GM12878 (cell line): ENCODE measurements around the gene FOXA1. TPM values are rescaled to one million over a fixed set of nuclear protein-coding genes. Genes with fewer than 3 reads are reported as not detected.

Experiments
- ATAC-seq: fragments of 200-7000 bp; cut with Tn5 transposase; 3 replicates; pipeline ENCODE4 v1.9.1; 2020; ENCODE audit warnings: mild to moderate bottlenecking, moderate library complexity
- BruUV-seq: library from RNA; stranded (reverse); fragments of 400-500 nt; replicated peaks from 2 replicates; lab custom pipeline; 2021; lab: Mats Ljungman, UMichigan
- CTCF ChIA-PET: fragments of 300-600 bp; sonication (Branson Sonifier 250); formaldehyde crosslinking; extraction: SDS; loops from one replicate; lab custom pipeline; 2021; ENCODE audit warnings: inconsistent platforms; lab: Yijun Ruan, JAX
- POLR2A ChIA-PET: fragments of 350-600 bp; formaldehyde crosslinking; extraction: SDS; loops from one replicate; lab custom pipeline; 2021; ENCODE audit warnings: inconsistent platforms; lab: Charles Lee
- RAD21 ChIA-PET: fragments of 300-600 bp; sonication (Branson Sonifier 250); formaldehyde crosslinking; loops from one replicate; lab custom pipeline; 2023; ENCODE audit warnings: antibody characterized with exemption; ENCODE audit not compliant: unreplicated experiment; lab: Charles Lee
- SMC1A ChIA-PET: fragments of 300-600 bp; sonication (Branson Sonifier 250); formaldehyde crosslinking; loops from one replicate; lab custom pipeline; 2023; ENCODE audit not compliant: unreplicated experiment, uncharacterized antibody; lab: Charles Lee
- DNase-seq: peaks from one replicate; pipeline ENCODE4 v3.0.0-alpha.2; 2011; ENCODE audit warnings: low read depth, low spot score
- FAIRE-seq: peaks from 3 replicates; lab custom pipeline; 2011; peaks lifted over from hg19 to GRCh38; lab: Jason Lieb, UNC
- H2AFZ ChIP-seq: 2 replicates; pipeline ENCODE4 v1.6.0; 2011; ENCODE audit warnings: low read depth, low read length, control low read depth; ENCODE audit not compliant: control insufficient read depth
- H3K27ac ChIP-seq: 2 replicates; pipeline ENCODE4 v1.5.1; 2011; ENCODE audit warnings: control low read depth; ENCODE audit not compliant: control insufficient read depth, insufficient read depth
- H3K27me3 ChIP-seq, 2 experiments: replicated peaks in 1 of 2; 2 replicates each; pipeline versions ENCODE4 v1.6.0 to v1.6.1; 2011; ENCODE audit warnings: low read length in 1 of 2; ENCODE audit not compliant: control insufficient read depth in 2 of 2, insufficient read depth in 2 of 2
- H3K36me3 ChIP-seq, 2 experiments: 2 replicates each; pipeline ENCODE4 v1.5.1; 2011; ENCODE audit warnings: low read length in 1 of 2; ENCODE audit not compliant: control insufficient read depth in 2 of 2, insufficient read depth in 2 of 2
- H3K4me1 ChIP-seq: 2 replicates; pipeline ENCODE4 v1.6.1; 2011; ENCODE audit warnings: mild to moderate bottlenecking, low read length, moderate library complexity, mixed read lengths; ENCODE audit not compliant: control insufficient read depth, insufficient read depth
- H3K4me2 ChIP-seq: 2 replicates; pipeline ENCODE4 v1.6.0; 2011; ENCODE audit warnings: control low read depth; ENCODE audit not compliant: control insufficient read depth, insufficient read depth
- H3K4me3 ChIP-seq: fragments of 200-600 bp; sonication (generic); 2 replicates; pipeline ENCODE4 v1.5.1; 2016
- H3K79me2 ChIP-seq: 2 replicates; pipeline ENCODE4 v1.6.0; 2011; ENCODE audit warnings: low read length; ENCODE audit not compliant: control insufficient read depth, insufficient read depth
- H3K9ac ChIP-seq: 2 replicates; pipeline ENCODE4 v1.8.0; 2011; ENCODE audit warnings: low read length, control low read depth, mixed read lengths; ENCODE audit not compliant: control insufficient read depth, insufficient read depth
- H3K9me3 ChIP-seq: replicated peaks from 3 replicates; pipeline ENCODE4 v1.5.1; 2011; ENCODE audit warnings: mild to moderate bottlenecking, low read length; ENCODE audit not compliant: control insufficient read depth, insufficient read depth
- H4K20me1 ChIP-seq: 2 replicates; pipeline ENCODE4 v1.6.0; 2011; ENCODE audit not compliant: control insufficient read depth, insufficient read depth
- ATF3 ChIP-seq: IDR thresholded peaks from 2 replicates; pipeline ENCODE4 v1.6.1; 2011; ENCODE audit warnings: low read depth, mild to moderate bottlenecking, low read length, moderate library complexity, borderline replicate concordance; ENCODE audit errors: extremely low read depth
- ATF7 ChIP-seq: fragments of 450-650 bp; IDR thresholded peaks from 2 replicates; pipeline ENCODE4 v1.6.1; 2016; ENCODE audit warnings: low read depth, mild to moderate bottlenecking
- CBFB ChIP-seq: IDR thresholded peaks from 2 replicates; pipeline ENCODE4 v1.6.1; 2016; ENCODE audit warnings: antibody characterized with exemption, low read depth
- ELK1 ChIP-seq: IDR thresholded peaks from 2 replicates; pipeline ENCODE4 v1.6.1; 2012; ENCODE audit warnings: low read depth, low read length, improper control_type of control experiment
- EZH2 ChIP-seq: IDR thresholded peaks from 2 replicates; pipeline ENCODE4 v1.6.1; 2012; ENCODE audit warnings: low read depth, mild to moderate bottlenecking, control low read depth, inconsistent platforms, low read length, borderline replicate concordance; ENCODE audit not compliant: control insufficient read depth
- FOXM1 ChIP-seq: IDR thresholded peaks from 2 replicates; pipeline ENCODE4 v1.6.1; 2012; ENCODE audit warnings: low read depth, mild to moderate bottlenecking, inconsistent platforms, low read length, moderate library complexity
- HDAC2 ChIP-seq: fragments of 200-600 bp; sonication (generic); IDR thresholded peaks from 2 replicates; pipeline ENCODE4 v1.6.1; 2017
- IKZF1 ChIP-seq: fragments of 450-650 bp; conservative IDR thresholded peaks from 2 replicates; pipeline ENCODE4 v1.6.1; 2017; ENCODE audit warnings: antibody characterized with exemption, mild to moderate bottlenecking
- IRF5 ChIP-seq: fragments of 450-650 bp; IDR thresholded peaks from 2 replicates; pipeline ENCODE4 v1.6.1; 2017; ENCODE audit warnings: borderline replicate concordance
- MAX ChIP-seq: IDR thresholded peaks from 2 replicates; pipeline ENCODE4 v1.6.1; 2012; ENCODE audit warnings: low read depth, low read length, improper control_type of control experiment
- MTA3 ChIP-seq: IDR thresholded peaks from 2 replicates; pipeline ENCODE4 v1.6.1; 2012; ENCODE audit warnings: low read length, inconsistent platforms, borderline replicate concordance
- MYB ChIP-seq: fragments of 150-350 bp; IDR thresholded peaks from 2 replicates; pipeline ENCODE4 v1.6.1; 2014; ENCODE audit warnings: mild to moderate bottlenecking, low read depth, low read length, borderline replicate concordance
- NFXL1 ChIP-seq: fragments of 450-650 bp; IDR thresholded peaks from 2 replicates; pipeline ENCODE4 v1.6.1; 2017; ENCODE audit warnings: antibody characterized with exemption, mild to moderate bottlenecking, borderline replicate concordance
- NKRF ChIP-seq: fragments of 450-650 bp; conservative IDR thresholded peaks from 2 replicates; pipeline ENCODE4 v1.6.1; 2017; ENCODE audit warnings: mild to moderate bottlenecking, moderate library complexity
- POLR2AphosphoS5 ChIP-seq: IDR thresholded peaks from 2 replicates; pipeline ENCODE4 v1.6.1; 2011; ENCODE audit warnings: mild to moderate bottlenecking, low read length, inconsistent platforms
- RAD21 ChIP-seq: IDR thresholded peaks from 2 replicates; pipeline ENCODE4 v1.6.1; 2011; ENCODE audit warnings: mild to moderate bottlenecking, low read depth, low read length, moderate library complexity; ENCODE audit not compliant: insufficient read depth
- RELA ChIP-seq: fragments of 450-650 bp; IDR thresholded peaks from 2 replicates; pipeline ENCODE4 v1.8.0; 2014; ENCODE audit warnings: borderline replicate concordance; ENCODE audit not compliant: partially characterized antibody
- SMARCA5 ChIP-seq: fragments of 450-650 bp; IDR thresholded peaks from 2 replicates; pipeline ENCODE4 v1.6.1; 2017; ENCODE audit warnings: mild to moderate bottlenecking
- USF2 ChIP-seq: IDR thresholded peaks from 2 replicates; pipeline ENCODE4 v1.6.1; 2011; ENCODE audit warnings: low read depth, low read length, improper control_type of control experiment, borderline replicate concordance
- ZNF207 ChIP-seq: fragments of 450-650 bp; IDR thresholded peaks from 2 replicates; pipeline ENCODE4 v1.6.1; 2014; ENCODE audit warnings: antibody characterized with exemption, mild to moderate bottlenecking, borderline replicate concordance
- WGBS: methylation state at CpG from one replicate; pipeline ENCODE4 v1.1.6; 2016; ENCODE audit warnings: low lambda C conversion rate; ENCODE audit not compliant: insufficient replicate concordance, insufficient coverage; ENCODE audit errors: missing lambda C conversion rate; 5-methylcytosine and 5-hydroxymethylcytosine counted together
- in situ Hi-C: fragments of 300-500 bp; cut with MboI; formaldehyde crosslinking; loops from 9 replicates; pipeline ENCODE4 v1.14.3; 2018; ENCODE audit warnings: mixed read lengths
- intact Hi-C: fragments of 100-400 bp; cut with micrococcal nuclease; formaldehyde crosslinking; loops from one replicate; pipeline ENCODE4 v1.14.2; 2022; ENCODE audit not compliant: unreplicated experiment
- polyA plus RNA-seq, 11 experiments: library from polyadenylated mRNA; depleted of rRNA in 4 of 11; unstranded in 6 of 11; stranded (reverse) in 5 of 11; fragments of >200 nt; fragmentation: Nextera tagmentation in 4 of 11; fragmentation: Illumina TruSeq in 1 of 11; extraction: Ambion mirVana in 4 of 11; extraction: Trizol in 1 of 11; gene quantifications; 1 replicate in 1 of 11; 2 replicates in 10 of 11; pipeline versions ENCODE4 v1.2.1 to v1.2.3, GENCODE V29; 2011 to 2016; ENCODE audit warnings: inconsistent platforms in 2 of 11, missing spikeins in 2 of 11, low read depth in 1 of 11
- total RNA-seq, 4 experiments: library from RNA; depleted of rRNA in 3 of 4; stranded (reverse); fragments of >200 nt in 3 of 4; fragmentation: Illumina TruSeq in 1 of 4; extraction: Trizol in 1 of 4; gene quantifications; 2 replicates each; pipeline versions ENCODE4 v1.2.1 to v1.2.3, GENCODE V29; 2013 to 2021

The FOXA1 gene
- total and polyA plus RNA-seq, 10 of the 15 experiments (the other 5 are each of a cell fraction or from before 2014, with no cell fraction given), result 0.03 to 0.18 (median 0.06) TPM; not detected in 7

GRCh38 chr14:37573356-37573755, 21.7 kb downstream of the FOXA1 start:
- BruUV-seq, result no TSS peak
- H3K36me3 ChIP-seq, result no peaks in the 10 kb centered on the region
- no peak overlapping the region for H3K9ac ChIP-seq
- in situ Hi-C loops, result no loop called here
- H3K79me2 ChIP-seq, result no peaks in the 10 kb centered on the region
- DNase-seq (no peak), FAIRE-seq (no peak)
- H3K4me1 ChIP-seq, result no peaks in the 10 kb centered on the region
- no peak overlapping the region for H3K27ac ChIP-seq
- ChIA-PET POLR2A (no interaction called here), CTCF (no interaction called here), SMC1A (no interaction called here), RAD21 (no interaction called here)
- no peaks in the 10 kb centered on the region for H4K20me1 ChIP-seq
- H3K9me3 ChIP-seq, result no peaks in the 10 kb centered on the region
- H2AFZ ChIP-seq, result no peak overlapping the region
- H3K4me3 ChIP-seq, result no peak overlapping the region
- intact Hi-C loops, result no loop called here
- H3K4me2 ChIP-seq, result no peak overlapping the region
- WGBS, result 0% methylated on average over 2 of the region's 2 CpGs
- H3K27me3 ChIP-seq, result no peaks in the 10 kb centered on the region
- TF ChIP-seq NKRF (no peak), IKZF1 (no peak), RELA (no peak), MTA3 (no peak), SMARCA5 (no peak), HDAC2 (no peak), FOXM1 (no peak), RAD21 (no peak), MYB (no peak), USF2 (no peak), ATF7 (no peak), ELK1 (no peak), ZNF207 (no peak), NFXL1 (no peak), ATF3 (no peak), CBFB (no peak), POLR2AphosphoS5 (no peak), MAX (no peak), IRF5 (no peak), EZH2 (no peak)
- TF ChIP-seq, all 136 proteins: peak for 0
- ATAC-seq, result no peak
